ENCODE data around the gene NTM. TPM values are rescaled to one million over a fixed set of nuclear protein-coding genes. Genes with fewer than 3 reads are reported as not detected.

The NTM gene
- total RNA-seq, 1 experiment from 2014 or later = 8.6 TPM

GRCh38 chr11:131790586-131790985 is 420.2 kb downstream of the NTM start:
- H3K9me3 ChIP-seq (ENCODE audit: low read depth, low read length, poor library complexity, severe bottlenecking) = no peaks in the 10 kb centered on the region
- ChIA-PET POLR2A (ENCODE audit: low non-redundant PET) (no interaction called here), CTCF (no interaction called here)
- H3K36me3 ChIP-seq (ENCODE audit: insufficient read depth, low read length, poor library complexity, severe bottlenecking) = no peaks in the 10 kb centered on the region
- TF ChIP-seq CTCF (conservative IDR thresholded peaks at IDR 0.05; ENCODE audit: low read depth, low read length) = no peak
- TF ChIP-seq EZH2 (IDR thresholded peaks at IDR 0.05; ENCODE audit: borderline replicate concordance, low read depth, low read length, poor library complexity, severe bottlenecking) = no peak
- no peak overlapping the region for H3K27ac ChIP-seq (ENCODE audit: low read depth, low read length, poor library complexity, severe bottlenecking)
- no peak for DNase-seq (ENCODE audit: low spot score)
- H3K4me1 ChIP-seq (ENCODE audit: insufficient read depth, low read length, poor library complexity, severe bottlenecking) = no peaks in the 10 kb centered on the region
- intact Hi-C loops (cut with micrococcal nuclease; ENCODE audit: unreplicated experiment) = no loop called here
- H3K27me3 ChIP-seq (replicated peaks; ENCODE audit: insufficient read depth, low read depth, low read length, poor library complexity) = peaks cover 86% of the 10 kb centered on the region
- BruUV-seq (replicated peaks) = no TSS peak
- H3K4me3 ChIP-seq (ENCODE audit: low read depth, low read length, poor library complexity, severe bottlenecking) = no peak overlapping the region

DNA sequence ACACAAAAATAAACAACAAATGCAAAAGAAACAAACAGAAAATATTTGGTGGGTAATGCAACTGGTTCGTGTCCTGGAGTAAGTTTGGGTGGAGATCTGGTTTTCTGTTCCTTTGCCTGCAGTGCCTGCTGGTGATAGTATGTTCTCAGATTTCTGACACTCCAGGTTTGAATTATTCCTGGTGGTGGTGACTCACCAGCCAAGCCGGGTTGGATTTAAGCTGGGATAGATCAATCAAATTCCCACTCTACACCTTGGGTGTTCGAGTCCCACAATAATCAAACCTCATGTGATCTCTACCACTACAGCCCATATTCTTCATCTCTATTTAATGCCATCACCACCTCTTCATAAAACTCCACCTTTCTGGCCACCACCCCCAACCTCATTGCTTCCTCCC is 421.8 kb downstream of the NTM start:
- Histone ChIP-seq H3K4me3 (ENCODE audit: low read depth, low read length, poor library complexity, severe bottlenecking) (no peak overlapping the region), H3K36me3 (ENCODE audit: insufficient read depth, low read length, poor library complexity, severe bottlenecking) (no peaks in the 10 kb centered on the region), H3K4me1 (ENCODE audit: insufficient read depth, low read length, poor library complexity, severe bottlenecking) (no peaks in the 10 kb centered on the region), H3K9me3 (ENCODE audit: low read depth, low read length, poor library complexity, severe bottlenecking) (no peaks in the 10 kb centered on the region), H3K27ac (ENCODE audit: low read depth, low read length, poor library complexity, severe bottlenecking) (no peak overlapping the region), H3K27me3 (replicated peaks; ENCODE audit: insufficient read depth, low read depth, low read length, poor library complexity) (peaks cover 88% of the 10 kb centered on the region)
- no TSS peak for BruUV-seq (replicated peaks)
- intact Hi-C loops (cut with micrococcal nuclease; ENCODE audit: unreplicated experiment) = no loop called here
- CTCF ChIA-PET = no interaction called here
- POLR2A ChIA-PET (ENCODE audit: low non-redundant PET) = no interaction called here
- DNase-seq (ENCODE audit: low spot score) = no peak
- TF ChIP-seq EZH2 (IDR thresholded peaks at IDR 0.05; ENCODE audit: borderline replicate concordance, low read depth, low read length, poor library complexity, severe bottlenecking) (no peak), CTCF (conservative IDR thresholded peaks at IDR 0.05; ENCODE audit: low read depth, low read length) (no peak)

GRCh38 chr11:131796089-131796488 is 425.7 kb downstream of the NTM start:
- DNase-seq (ENCODE audit: low spot score) = no peak
- Histone ChIP-seq H3K9me3 (ENCODE audit: low read depth, low read length, poor library complexity, severe bottlenecking) (peaks cover 3% of the 10 kb centered on the region), H3K4me1 (ENCODE audit: insufficient read depth, low read length, poor library complexity, severe bottlenecking) (no peaks in the 10 kb centered on the region), H3K27ac (ENCODE audit: low read depth, low read length, poor library complexity, severe bottlenecking) (no peak overlapping the region), H3K27me3 (replicated peaks; ENCODE audit: insufficient read depth, low read depth, low read length, poor library complexity) (peaks cover 91% of the 10 kb centered on the region), H3K36me3 (ENCODE audit: insufficient read depth, low read length, poor library complexity, severe bottlenecking) (no peaks in the 10 kb centered on the region), H3K4me3 (ENCODE audit: low read depth, low read length, poor library complexity, severe bottlenecking) (no peak overlapping the region)
- no peak for TF ChIP-seq CTCF (conservative IDR thresholded peaks at IDR 0.05; ENCODE audit: low read depth, low read length)
- no peak for TF ChIP-seq EZH2 (IDR thresholded peaks at IDR 0.05; ENCODE audit: borderline replicate concordance, low read depth, low read length, poor library complexity, severe bottlenecking)
- CTCF ChIA-PET = no interaction called here
- intact Hi-C loops (cut with micrococcal nuclease; ENCODE audit: unreplicated experiment) = no loop called here
- POLR2A ChIA-PET (ENCODE audit: low non-redundant PET) = no interaction called here
- BruUV-seq (replicated peaks) = no TSS peak
